ENCODE results near the gene TRAF1.

The TRAF1 gene

GRCh38 chr9:120889606-120890271 is 36.9 kb downstream of the TRAF1 start:
- DNase-seq (ENCODE audit: low read depth in 2 of 2): no peak

GRCh38 chr9:120888626-120889025 is 38.0 kb downstream of the TRAF1 start:
- DNase-seq (ENCODE audit: low read depth in 2 of 2): no peak

GRCh38 chr9:120886490-120886967 is 40.1 kb downstream of the TRAF1 start:
- no peak for DNase-seq (ENCODE audit: low read depth in 2 of 2)

DNA sequence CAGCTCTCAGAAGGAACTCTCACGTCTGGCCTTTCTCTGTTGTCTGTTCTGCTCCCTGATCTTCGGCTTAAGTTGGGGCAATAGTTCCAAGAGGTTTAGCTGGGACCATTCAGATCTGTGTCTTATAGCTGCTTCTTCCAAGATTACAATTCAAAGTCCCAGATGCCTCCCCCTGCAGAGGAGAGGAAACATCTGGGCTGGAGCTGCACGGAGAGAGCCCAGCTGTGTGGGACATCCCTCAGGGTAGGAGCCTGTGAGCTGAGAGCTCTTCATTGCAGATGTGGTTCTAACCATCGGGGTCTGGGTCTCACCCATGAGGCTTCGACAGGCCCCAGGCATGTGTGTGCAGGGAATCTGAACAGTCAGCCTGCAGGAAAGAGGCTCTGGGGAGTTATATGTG is 40.6 kb downstream of the TRAF1 start:
- DNase-seq (ENCODE audit: low read depth in 2 of 2): no peak

GRCh38 chr9:120885457-120885856 is 41.1 kb downstream of the TRAF1 start:
- DNase-seq (ENCODE audit: low read depth in 2 of 2): no peak

DNA sequence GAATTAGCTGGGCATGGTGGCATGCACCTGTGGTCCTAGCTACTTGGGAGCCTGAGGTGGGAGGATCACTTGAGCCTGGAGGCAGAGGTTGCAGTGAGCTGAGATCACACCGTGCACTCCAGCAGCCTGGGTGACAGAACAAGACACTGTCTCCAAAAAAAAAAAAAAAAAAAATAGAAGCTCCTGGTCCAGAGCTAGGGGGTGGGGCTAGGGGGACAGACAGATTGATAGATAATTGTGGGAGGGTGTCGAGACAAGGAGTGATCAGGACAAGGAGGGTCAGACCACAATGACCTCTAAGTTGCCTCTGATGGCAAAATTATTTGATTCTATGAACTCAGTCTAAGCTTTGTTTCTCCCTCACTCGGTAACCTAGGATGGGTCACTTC is 43.0 kb downstream of the TRAF1 start:
- no peak for DNase-seq (ENCODE audit: low read depth in 2 of 2)

- no peak for DNase-seq (ENCODE audit: low read depth in 2 of 2)
Observed at GRCh38 chr9:120882935-120883607, 43.5 kb downstream of the TRAF1 start.

GRCh38 chr9:120879446-120879845 is 47.1 kb downstream of the TRAF1 start:
- no peak for DNase-seq (ENCODE audit: low read depth in 2 of 2)

- DNase-seq (ENCODE audit: low read depth in 2 of 2): no peak
Observed at GRCh38 chr9:120878188-120879130, 48.1 kb downstream of the TRAF1 start.

GRCh38 chr9:120877276-120878034 is 49.1 kb downstream of the TRAF1 start:
- DNase-seq (ENCODE audit: low read depth in 2 of 2): peak in 1 of 2 donors; percentile 61

DNA sequence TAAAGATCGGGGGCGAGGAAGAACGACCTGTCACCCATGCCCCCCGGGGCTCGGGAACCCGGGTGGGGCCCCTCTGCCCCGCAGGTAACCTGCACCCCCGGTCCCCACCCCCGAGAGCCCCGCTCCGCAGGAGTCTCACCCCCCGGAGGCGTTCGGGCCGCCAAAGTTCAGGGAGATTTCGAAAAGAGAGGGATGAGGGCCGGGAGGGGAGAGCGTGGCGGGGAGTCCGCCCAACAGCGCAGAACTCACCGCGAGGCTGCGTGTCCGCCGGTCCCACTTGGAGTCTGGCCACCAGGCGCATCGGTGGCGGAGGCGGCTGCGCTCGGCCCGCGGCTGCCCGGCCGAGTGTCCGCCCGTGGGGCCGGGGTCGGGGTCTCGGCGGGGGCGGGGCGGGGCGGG is 49.8 kb downstream of the TRAF1 start, which contains the start of gene PHF19:
TSS of gene PHF19 (minus strand) at position 347 of the 399 bp plus-strand sequence. CDS start 2,447 bp downstream, outside the sequence.
- DNase-seq (ENCODE audit: low read depth in 2 of 2): no peak

- peak; percentile 60 to 71 for DNase-seq (ENCODE audit: low read depth in 2 of 2)
Observed at GRCh38 chr9:120875954-120876841, 50.4 kb downstream of the TRAF1 start.

DNA sequence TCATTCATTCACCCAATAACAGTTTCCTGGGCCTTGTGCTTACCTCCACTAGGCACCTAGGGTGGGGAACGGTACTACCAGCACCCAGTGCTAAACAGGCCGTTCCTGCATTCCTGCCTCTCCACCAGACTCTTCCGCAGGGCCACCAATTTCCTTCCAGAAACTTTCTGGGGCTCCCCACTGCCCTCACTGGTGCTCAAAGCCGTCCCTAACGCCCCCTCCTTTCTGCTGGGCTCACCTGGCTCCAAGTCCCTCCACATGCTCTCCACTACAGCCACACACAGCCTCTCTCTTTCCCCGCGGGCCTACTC is 51.0 kb downstream of the TRAF1 start:
- no peak for DNase-seq (ENCODE audit: low read depth in 2 of 2)

DNA sequence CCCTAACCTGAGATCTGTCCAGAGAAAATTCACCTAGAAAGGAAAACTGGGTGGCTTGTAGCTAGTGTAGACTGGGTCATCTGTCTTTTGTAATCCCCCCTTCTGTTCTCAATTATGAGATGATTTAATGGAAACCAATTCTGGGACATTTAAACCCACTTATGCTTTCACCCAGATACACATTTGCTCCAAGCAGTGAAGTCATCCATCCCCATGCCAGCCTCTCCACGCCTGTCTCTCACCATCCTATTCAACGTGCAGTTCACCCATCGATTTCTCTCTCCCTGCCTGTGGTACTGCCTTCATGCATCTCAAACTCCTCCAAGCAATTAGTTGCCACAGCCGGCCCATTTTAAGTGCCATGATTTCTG is 51.4 kb downstream of the TRAF1 start:
- no peak for DNase-seq (ENCODE audit: low read depth in 2 of 2)

- DNase-seq (ENCODE audit: low read depth in 2 of 2): no peak
Observed at GRCh38 chr9:120874226-120875194, 52.1 kb downstream of the TRAF1 start.

DNA sequence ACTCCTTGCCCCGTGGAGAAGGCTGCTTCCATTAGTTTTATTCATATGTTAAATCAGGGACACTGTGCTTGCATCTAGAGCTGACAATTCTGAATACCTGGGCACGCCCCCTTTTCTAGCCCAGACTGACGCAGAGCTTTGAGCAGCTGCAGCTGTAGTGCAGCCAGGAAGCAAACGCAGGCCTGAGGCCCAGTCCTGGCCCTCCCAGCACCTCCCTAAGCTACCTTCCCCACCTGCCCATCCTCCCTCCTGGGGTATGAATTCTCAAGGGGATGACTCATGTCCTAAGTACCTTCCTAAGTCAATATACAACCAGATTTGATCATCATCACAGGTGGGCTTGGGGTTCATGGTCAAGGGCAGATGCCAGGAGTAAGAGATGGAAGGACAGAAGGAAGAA is 53.1 kb downstream of the TRAF1 start:
- DNase-seq (ENCODE audit: low read depth in 2 of 2): no peak

- DNase-seq (ENCODE audit: low read depth in 2 of 2): no peak
Observed at GRCh38 chr9:120872791-120873502, 53.6 kb downstream of the TRAF1 start.

GRCh38 chr9:120870206-120870605 is 56.4 kb downstream of the TRAF1 start:
- no peak for DNase-seq (ENCODE audit: low read depth in 2 of 2)

- DNase-seq (ENCODE audit: low read depth in 2 of 2): no peak
Observed at GRCh38 chr9:120869726-120870125, 56.9 kb downstream of the TRAF1 start.
